AG04450 (cell line): ENCODE measurements around the gene PIK3R3. TPM values are rescaled to one million over a fixed set of nuclear protein-coding genes. Genes with fewer than 3 reads are reported as not detected.

ENCODE experiments used
- CTCF ChIA-PET: fragments of 300-600, 350-600 bp; formaldehyde crosslinking; extraction: SDS; loops from one replicate; lab custom pipeline; 2022; ENCODE audit warnings: antibody characterized with exemption, inconsistent platforms; lab: Charles Lee
- POLR2A ChIA-PET: fragments of 350-600 bp; formaldehyde crosslinking; extraction: SDS; loops from one replicate; lab custom pipeline; 2021; ENCODE audit warnings: antibody characterized with exemption, inconsistent platforms; lab: Yijun Ruan, JAX
- DNase-seq: peaks from one replicate; pipeline ENCODE4 v3.0.0-alpha.2; 2011; ENCODE audit warnings: low read depth, low spot score
- H3K27ac ChIP-seq: one replicate; pipeline ENCODE4 v1.5.1; 2012; ENCODE audit warnings: low read depth, low read length, control low read depth
- H3K27me3 ChIP-seq: one replicate; pipeline ENCODE4 v1.6.0; 2012; ENCODE audit warnings: low read length; ENCODE audit not compliant: control insufficient read depth, insufficient read depth
- H3K4me3 ChIP-seq: 2 replicates; pipeline ENCODE4 v1.5.1; 2011; ENCODE audit warnings: mild to moderate bottlenecking, low read depth, low read length, control low read depth
- H3K9me3 ChIP-seq: 2 replicates; pipeline ENCODE4 v1.5.1; 2012; ENCODE audit warnings: low read length; ENCODE audit not compliant: control insufficient read depth, insufficient read depth
- CTCF ChIP-seq: IDR thresholded peaks from 2 replicates; pipeline ENCODE4 v1.5.1; 2011; ENCODE audit warnings: low read depth, low read length, control low read depth, inconsistent platforms
- polyA plus RNA-seq: library from polyadenylated mRNA; depleted of rRNA; stranded (reverse); fragments of >200 nt; gene quantifications from 2 replicates; pipeline ENCODE4 v1.2.3, GENCODE V29; 2011

Gene PIK3R3
- polyA plus RNA-seq, 1 experiment = 14.5 TPM

GRCh38 chr1:46017876-46018503 lies 114.4 kb downstream of the PIK3R3 start:
- ChIA-PET POLR2A (no interaction called here), CTCF (no interaction called here)

GRCh38 chr1:46013581-46013980 lies 118.8 kb downstream of the PIK3R3 start:
- DNase-seq = no peak
- H3K27me3 ChIP-seq = no peaks in the 10 kb centered on the region
- ChIA-PET CTCF (interaction anchor here (1.4 kb wide), 1 partner anchor 210 kb away, joined by 3 read pairs; no protein-coding TSS in a partner anchor), POLR2A (no interaction called here)
- H3K4me3 ChIP-seq = no peak overlapping the region
- no peak for TF ChIP-seq CTCF
- H3K27ac ChIP-seq = no peak overlapping the region
- H3K9me3 ChIP-seq = no peaks in the 10 kb centered on the region

More at GRCh38 chr1:46017876-46018503, 114.4 kb downstream of the PIK3R3 start:
- Histone ChIP-seq H3K27me3 (no peaks in the 10 kb centered on the region), H3K27ac (no peak overlapping the region), H3K9me3 (no peaks in the 10 kb centered on the region), H3K4me3 (no peak overlapping the region)
- no peak for TF ChIP-seq CTCF
- no peak for DNase-seq

- no peak for TF ChIP-seq CTCF
- H3K9me3 ChIP-seq = no peaks in the 10 kb centered on the region
Observed at GRCh38 chr1:46012236-46012635, 120.2 kb downstream of the PIK3R3 start.

GRCh38 chr1:46011121-46011695 lies 121.2 kb downstream of the PIK3R3 start:
- DNase-seq = no peak
- Histone ChIP-seq H3K4me3 (no peak overlapping the region), H3K27me3 (no peaks in the 10 kb centered on the region), H3K27ac (no peak overlapping the region), H3K9me3 (no peaks in the 10 kb centered on the region)
- TF ChIP-seq CTCF = no peak
- POLR2A ChIA-PET = no interaction called here
- CTCF ChIA-PET = interaction anchor here (0.8 kb wide), 1 partner anchor 27 kb away, joined by 5 read pairs; no protein-coding TSS in a partner anchor

More at GRCh38 chr1:46012236-46012635, 120.2 kb downstream of the PIK3R3 start:
- no peak overlapping the region for H3K4me3 ChIP-seq
- no peak overlapping the region for H3K27ac ChIP-seq
- ChIA-PET POLR2A (no interaction called here), CTCF (interaction anchor here (1.4 kb wide), 1 partner anchor 211 kb away, joined by 3 read pairs; no protein-coding TSS in a partner anchor)
- H3K27me3 ChIP-seq = no peaks in the 10 kb centered on the region
- DNase-seq = no peak

- ChIA-PET CTCF (interaction anchor here (0.6 to 0.8 kb wide), 2 partner anchors 27 to 45 kb away, joined by 3 to 5 read pairs; no protein-coding TSS in a partner anchor), POLR2A (no interaction called here)
- Histone ChIP-seq H3K27me3 (no peaks in the 10 kb centered on the region), H3K9me3 (no peaks in the 10 kb centered on the region), H3K4me3 (no peak overlapping the region), H3K27ac (no peak overlapping the region)
- no peak for DNase-seq
- TF ChIP-seq CTCF = no peak
Observed at GRCh38 chr1:46010611-46011010, 121.8 kb downstream of the PIK3R3 start.
